GM19438 (cell line): ENCODE results near the gene HILPDA.

Experiments
- ATAC-seq: cut with Tn5 transposase; IDR thresholded peaks from one replicate; pipeline ENCODE4 v1.9.1; 2021; ENCODE audit warnings: low read depth; ENCODE audit not compliant: unreplicated experiment

Gene HILPDA

GRCh38 chr7:128455543-128456254 lies at the start of gene HILPDA:
Gene HILPDA (plus strand): TSS chr7:128455878. CDS start chr7:128457269, 1,391 bp downstream.
- peak; percentile 81 for ATAC-seq

- ATAC-seq, result no peak
Observed at GRCh38 chr7:128406314-128407232, 49.1 kb upstream of the HILPDA start.

- ATAC-seq, result no peak
Observed at GRCh38 chr7:128407233-128407589, 48.5 kb upstream of the HILPDA start.

GRCh38 chr7:128407751-128408708 lies 47.6 kb upstream of the HILPDA start:
- ATAC-seq, result no peak

GRCh38 chr7:128408709-128409595 lies 46.7 kb upstream of the HILPDA start:
- ATAC-seq, result no peak

GRCh38 chr7:128409596-128410450 lies 45.9 kb upstream of the HILPDA start, which contains the start of gene IMPDH1:
Gene IMPDH1 (minus strand): TSS chr7:128409982. CDS start chr7:128409901, 81 bp downstream.
- ATAC-seq, result peak; percentile 79

- ATAC-seq, result no peak
Observed at GRCh38 chr7:128410451-128410753, 45.3 kb upstream of the HILPDA start.

GRCh38 chr7:128415217-128415785 lies 40.4 kb upstream of the HILPDA start:
- no peak for ATAC-seq

GRCh38 chr7:128417071-128417470 lies 38.6 kb upstream of the HILPDA start:
- no peak for ATAC-seq

GRCh38 chr7:128419257-128419656 lies 36.4 kb upstream of the HILPDA start:
- ATAC-seq, result no peak

GRCh38 chr7:128420773-128421172 lies 34.9 kb upstream of the HILPDA start:
- no peak for ATAC-seq

- ATAC-seq, result no peak
Observed at GRCh38 chr7:128421384-128421783, 34.3 kb upstream of the HILPDA start.

- ATAC-seq, result no peak
Observed at GRCh38 chr7:128422037-128422436, 33.6 kb upstream of the HILPDA start.

GRCh38 chr7:128422842-128423241 lies 32.8 kb upstream of the HILPDA start:
- ATAC-seq, result no peak

- ATAC-seq, result no peak
Observed at GRCh38 chr7:128424686-128425275, 30.9 kb upstream of the HILPDA start.

GRCh38 chr7:128425850-128426249 lies 29.8 kb upstream of the HILPDA start:
- ATAC-seq, result no peak

GRCh38 chr7:128427289-128427891 lies 28.3 kb upstream of the HILPDA start:
- no peak for ATAC-seq

GRCh38 chr7:128430207-128430606 lies 25.5 kb upstream of the HILPDA start:
- no peak for ATAC-seq
